WTC11 (cell line): ENCODE measurements around the gene ZNF229. TPM values are rescaled to one million over a fixed set of nuclear protein-coding genes. Genes with fewer than 3 reads are reported as not detected.

Experiments
- ATAC-seq: fragments of 200-7000 bp; cut with Tn5 transposase; 2 replicates; pipeline ENCODE4 v1.10.0; 2021; ENCODE audit warnings: mild to moderate bottlenecking, moderate library complexity
- CTCF ChIA-PET: fragments of 300-600 bp; sonication (Branson Sonifier 250); formaldehyde crosslinking; loops from one replicate; lab custom pipeline; 2021; ENCODE audit warnings: antibody characterized with exemption; lab: Charles Lee
- POLR2A ChIA-PET: fragments of 350-600 bp; sonication (Branson Sonifier 250); formaldehyde crosslinking; loops from one replicate; lab custom pipeline; 2021; ENCODE audit warnings: antibody characterized with exemption; lab: Charles Lee
- DNase-seq: peaks from one replicate; pipeline ENCODE4 v3.0.0; 2021; ENCODE audit warnings: low spot score
- H3K27ac Mint-ChIP-seq: 2 replicates; pipeline ENCODE4 v1.8.0; 2021; ENCODE audit warnings: mixed read lengths
- H3K27me3 Mint-ChIP-seq: 2 replicates; pipeline ENCODE4 v1.8.0; 2021; ENCODE audit warnings: low read depth, mild to moderate bottlenecking, moderate library complexity, mixed read lengths
- H3K36me3 Mint-ChIP-seq: 2 replicates; pipeline ENCODE4 v1.8.0; 2021; ENCODE audit warnings: mixed read lengths
- H3K4me1 Mint-ChIP-seq: 2 replicates; pipeline ENCODE4 v1.8.0; 2022; ENCODE audit warnings: mixed read lengths
- H3K4me3 Mint-ChIP-seq: 2 replicates; pipeline ENCODE4 v1.8.0; 2021; ENCODE audit warnings: mild to moderate bottlenecking, moderate library complexity, mixed read lengths
- H3K9me3 Mint-ChIP-seq: 2 replicates; pipeline ENCODE4 v1.8.0; 2021; ENCODE audit warnings: mixed read lengths
- CBFB ChIP-seq: sonication (generic); formaldehyde crosslinking; IDR thresholded peaks from 2 replicates; pipeline ENCODE4 v1.8.1; 2022; ENCODE audit warnings: mild to moderate bottlenecking, low read depth, missing genetic modification reagents
- CREB1 ChIP-seq: sonication (generic); formaldehyde crosslinking; IDR thresholded peaks from 2 replicates; pipeline ENCODE4 v1.8.0; 2023; ENCODE audit warnings: mild to moderate bottlenecking, missing genetic modification reagents
- E2F5 ChIP-seq: sonication (generic); formaldehyde crosslinking; IDR thresholded peaks from 2 replicates; pipeline ENCODE4 v1.8.1; 2022; ENCODE audit warnings: mild to moderate bottlenecking, moderate library complexity, missing genetic modification reagents
- FOXP4 ChIP-seq: sonication (generic); formaldehyde crosslinking; IDR thresholded peaks from 2 replicates; pipeline ENCODE4 v1.8.0; 2022; ENCODE audit warnings: mild to moderate bottlenecking, missing genetic modification reagents
- GRHL2 ChIP-seq: fragments of 250-450 bp; sonication (Bioruptor Pico); IDR thresholded peaks from 2 replicates; pipeline ENCODE4 v1.8.0; 2022; ENCODE audit warnings: mild to moderate bottlenecking, moderate library complexity; ENCODE audit not compliant: insufficient replicate concordance, severe bottlenecking
- JAZF1 ChIP-seq: fragments of 250-450 bp; sonication (Bioruptor Pico); IDR thresholded peaks from 2 replicates; pipeline ENCODE4 v1.9.0; 2021; ENCODE audit warnings: moderate library complexity, mild to moderate bottlenecking, inconsistent platforms
- JUN ChIP-seq: sonication (generic); formaldehyde crosslinking; IDR thresholded peaks from 2 replicates; pipeline ENCODE4 v1.8.0; 2023; ENCODE audit warnings: mild to moderate bottlenecking, missing genetic modification reagents
- KAT7 ChIP-seq: sonication (generic); formaldehyde crosslinking; IDR thresholded peaks from 2 replicates; pipeline ENCODE4 v1.8.1; 2023; ENCODE audit warnings: missing genetic modification reagents, mild to moderate bottlenecking, borderline replicate concordance
- OVOL2 ChIP-seq: fragments of 250-450 bp; sonication (Bioruptor Pico); IDR thresholded peaks from 2 replicates; pipeline ENCODE4 v1.9.0; 2021; ENCODE audit warnings: mild to moderate bottlenecking, borderline replicate concordance
- SMAD4 ChIP-seq: sonication (generic); formaldehyde crosslinking; IDR thresholded peaks from 2 replicates; pipeline ENCODE4 v1.8.0; 2022; ENCODE audit warnings: mild to moderate bottlenecking, missing genetic modification reagents
- TEAD1 ChIP-seq: sonication (generic); formaldehyde crosslinking; IDR thresholded peaks from 2 replicates; pipeline ENCODE4 v1.8.0; 2022; ENCODE audit warnings: mild to moderate bottlenecking, missing genetic modification reagents
- USF1 ChIP-seq: sonication (generic); formaldehyde crosslinking; IDR thresholded peaks from 2 replicates; pipeline ENCODE4 v1.8.0; 2022; ENCODE audit warnings: mild to moderate bottlenecking, missing genetic modification reagents
- ZNF138 ChIP-seq: sonication (generic); formaldehyde crosslinking; conservative IDR thresholded peaks from 2 replicates; pipeline ENCODE4 v1.8.1; 2022; ENCODE audit warnings: mild to moderate bottlenecking, moderate library complexity, missing genetic modification reagents
- ZNF671 ChIP-seq: fragments of 250-450 bp; sonication (Bioruptor Pico); IDR thresholded peaks from 2 replicates; pipeline ENCODE4 v1.8.0; 2021; ENCODE audit warnings: mild to moderate bottlenecking
- total RNA-seq: library from RNA; stranded (reverse); gene quantifications from 3 replicates; pipeline ENCODE4 v1.2.3, GENCODE V29; 2021
- TF ChIP-seq, protein P1 (sequence below): sonication (generic); formaldehyde crosslinking; IDR thresholded peaks from 2 replicates; pipeline ENCODE4 v1.8.0; 2022; ENCODE audit warnings: mild to moderate bottlenecking, missing genetic modification reagents
- TF ChIP-seq, protein P2 (sequence below): fragments of 250-450 bp; sonication (Bioruptor Pico); conservative IDR thresholded peaks from 2 replicates; pipeline ENCODE4 v1.9.0; 2021; ENCODE audit warnings: mild to moderate bottlenecking
- TF ChIP-seq, protein P3 (sequence below): sonication (generic); formaldehyde crosslinking; IDR thresholded peaks from 2 replicates; pipeline ENCODE4 v1.8.1; 2022; ENCODE audit warnings: mild to moderate bottlenecking, missing genetic modification reagents, moderate library complexity, borderline replicate concordance
- TF ChIP-seq, protein P4 (sequence below): sonication (generic); formaldehyde crosslinking; IDR thresholded peaks from 2 replicates; pipeline ENCODE4 v1.8.1; 2022; ENCODE audit warnings: low read depth, missing genetic modification reagents, borderline replicate concordance
- TF ChIP-seq, protein P5 (sequence below): sonication (generic); formaldehyde crosslinking; IDR thresholded peaks from 2 replicates; pipeline ENCODE4 v1.8.1; 2023; ENCODE audit warnings: mild to moderate bottlenecking, moderate library complexity, missing genetic modification reagents
- TF ChIP-seq, protein P6 (sequence below): fragments of 250-450 bp; sonication (Bioruptor Pico); IDR thresholded peaks from 2 replicates; pipeline ENCODE4 v1.9.0; 2021; ENCODE audit warnings: mild to moderate bottlenecking

Gene ZNF229
- total RNA-seq, 1 experiment from 2014 or later = 2.4 TPM

DNA sequence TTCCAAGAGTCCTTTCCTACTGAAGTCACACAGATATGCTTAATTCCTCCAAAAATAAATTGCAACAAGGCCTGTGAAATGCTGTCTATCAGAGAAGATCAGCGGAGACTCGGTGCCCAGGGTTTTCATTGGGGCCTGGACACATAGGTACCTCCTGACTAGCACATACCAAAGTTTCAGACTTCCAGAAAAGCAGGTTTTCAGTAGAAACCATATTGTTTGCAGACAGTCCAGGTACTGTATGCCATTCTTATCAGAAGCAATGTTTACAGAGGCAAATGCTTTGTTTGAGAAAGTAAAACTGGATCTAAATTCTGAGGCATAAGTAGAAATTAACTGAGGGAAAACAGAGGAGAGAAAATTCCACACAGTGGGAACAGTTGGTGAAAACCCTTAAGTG is 12.8 kb downstream of the ZNF229 start:
- TF ChIP-seq ZNF138 = no peak
- TF ChIP-seq ZNF671 (CRISPR knock-in tag) = no peak
- TF ChIP-seq SMAD4 (CRISPR knock-in tag) = no peak
- TF ChIP-seq CBFB (CRISPR knock-in tag) = no peak
- TF ChIP-seq TEAD1 (CRISPR knock-in tag) = no peak
- TF ChIP-seq E2F5 (CRISPR knock-in tag) = no peak
- no peak for TF ChIP-seq CREB1 (CRISPR knock-in tag)
- no peak for TF ChIP-seq FOXP4
- TF ChIP-seq, protein P1, sequence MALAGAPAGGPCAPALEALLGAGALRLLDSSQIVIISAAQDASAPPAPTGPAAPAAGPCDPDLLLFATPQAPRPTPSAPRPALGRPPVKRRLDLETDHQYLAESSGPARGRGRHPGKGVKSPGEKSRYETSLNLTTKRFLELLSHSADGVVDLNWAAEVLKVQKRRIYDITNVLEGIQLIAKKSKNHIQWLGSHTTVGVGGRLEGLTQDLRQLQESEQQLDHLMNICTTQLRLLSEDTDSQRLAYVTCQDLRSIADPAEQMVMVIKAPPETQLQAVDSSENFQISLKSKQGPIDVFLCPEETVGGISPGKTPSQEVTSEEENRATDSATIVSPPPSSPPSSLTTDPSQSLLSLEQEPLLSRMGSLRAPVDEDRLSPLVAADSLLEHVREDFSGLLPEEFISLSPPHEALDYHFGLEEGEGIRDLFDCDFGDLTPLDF (CRISPR knock-in tag) = no peak
- no peak for TF ChIP-seq JAZF1
- TF ChIP-seq USF1 (CRISPR knock-in tag) = no peak
- TF ChIP-seq OVOL2 (CRISPR knock-in tag) = no peak
- TF ChIP-seq, protein P2, sequence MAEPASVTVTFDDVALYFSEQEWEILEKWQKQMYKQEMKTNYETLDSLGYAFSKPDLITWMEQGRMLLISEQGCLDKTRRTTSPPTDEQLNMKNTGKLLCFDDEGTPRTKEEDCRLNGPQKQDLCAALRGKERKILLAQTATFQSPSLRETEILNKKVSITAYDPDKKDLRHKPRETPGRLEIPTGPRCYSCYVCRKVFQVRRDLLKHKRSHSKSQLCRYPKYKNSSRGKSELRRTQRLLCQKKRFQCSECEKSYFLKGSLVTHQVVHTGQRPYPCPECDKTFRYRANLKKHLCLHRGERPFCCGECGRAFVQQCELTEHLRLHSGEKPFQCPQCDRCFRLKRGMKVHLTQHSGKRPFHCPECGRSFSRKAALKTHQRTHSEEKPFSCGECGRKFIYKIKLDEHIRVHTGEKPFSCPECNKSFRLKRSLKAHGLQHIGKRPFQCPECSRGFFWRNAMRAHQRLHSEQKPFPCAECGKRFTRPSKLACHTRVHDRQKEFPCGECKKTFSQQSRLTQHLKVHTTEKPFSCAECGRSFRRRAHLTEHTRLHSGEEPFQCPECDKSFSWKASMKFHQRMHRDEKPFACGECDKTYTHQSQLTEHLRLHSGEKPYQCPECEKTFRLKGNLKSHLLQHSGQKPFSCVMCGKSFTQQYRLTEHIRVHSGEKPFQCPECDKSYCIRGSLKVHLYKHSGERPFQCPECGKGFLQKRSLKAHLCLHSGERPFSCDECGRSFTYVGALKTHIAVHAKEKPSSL = no peak
- no peak for TF ChIP-seq KAT7 (CRISPR knock-in tag)
- TF ChIP-seq, protein P3, sequence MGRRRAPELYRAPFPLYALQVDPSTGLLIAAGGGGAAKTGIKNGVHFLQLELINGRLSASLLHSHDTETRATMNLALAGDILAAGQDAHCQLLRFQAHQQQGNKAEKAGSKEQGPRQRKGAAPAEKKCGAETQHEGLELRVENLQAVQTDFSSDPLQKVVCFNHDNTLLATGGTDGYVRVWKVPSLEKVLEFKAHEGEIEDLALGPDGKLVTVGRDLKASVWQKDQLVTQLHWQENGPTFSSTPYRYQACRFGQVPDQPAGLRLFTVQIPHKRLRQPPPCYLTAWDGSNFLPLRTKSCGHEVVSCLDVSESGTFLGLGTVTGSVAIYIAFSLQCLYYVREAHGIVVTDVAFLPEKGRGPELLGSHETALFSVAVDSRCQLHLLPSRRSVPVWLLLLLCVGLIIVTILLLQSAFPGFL (CRISPR knock-in tag) = no peak
- TF ChIP-seq, protein P4, sequence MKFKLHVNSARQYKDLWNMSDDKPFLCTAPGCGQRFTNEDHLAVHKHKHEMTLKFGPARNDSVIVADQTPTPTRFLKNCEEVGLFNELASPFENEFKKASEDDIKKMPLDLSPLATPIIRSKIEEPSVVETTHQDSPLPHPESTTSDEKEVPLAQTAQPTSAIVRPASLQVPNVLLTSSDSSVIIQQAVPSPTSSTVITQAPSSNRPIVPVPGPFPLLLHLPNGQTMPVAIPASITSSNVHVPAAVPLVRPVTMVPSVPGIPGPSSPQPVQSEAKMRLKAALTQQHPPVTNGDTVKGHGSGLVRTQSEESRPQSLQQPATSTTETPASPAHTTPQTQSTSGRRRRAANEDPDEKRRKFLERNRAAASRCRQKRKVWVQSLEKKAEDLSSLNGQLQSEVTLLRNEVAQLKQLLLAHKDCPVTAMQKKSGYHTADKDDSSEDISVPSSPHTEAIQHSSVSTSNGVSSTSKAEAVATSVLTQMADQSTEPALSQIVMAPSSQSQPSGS = no peak
- TF ChIP-seq, protein P5, sequence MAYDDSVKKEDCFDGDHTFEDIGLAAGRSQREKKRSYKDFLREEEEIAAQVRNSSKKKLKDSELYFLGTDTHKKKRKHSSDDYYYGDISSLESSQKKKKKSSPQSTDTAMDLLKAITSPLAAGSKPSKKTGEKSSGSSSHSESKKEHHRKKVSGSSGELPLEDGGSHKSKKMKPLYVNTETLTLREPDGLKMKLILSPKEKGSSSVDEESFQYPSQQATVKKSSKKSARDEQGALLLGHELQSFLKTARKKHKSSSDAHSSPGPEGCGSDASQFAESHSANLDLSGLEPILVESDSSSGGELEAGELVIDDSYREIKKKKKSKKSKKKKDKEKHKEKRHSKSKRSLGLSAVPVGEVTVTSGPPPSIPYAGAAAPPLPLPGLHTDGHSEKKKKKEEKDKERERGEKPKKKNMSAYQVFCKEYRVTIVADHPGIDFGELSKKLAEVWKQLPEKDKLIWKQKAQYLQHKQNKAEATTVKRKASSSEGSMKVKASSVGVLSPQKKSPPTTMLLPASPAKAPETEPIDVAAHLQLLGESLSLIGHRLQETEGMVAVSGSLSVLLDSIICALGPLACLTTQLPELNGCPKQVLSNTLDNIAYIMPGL (CRISPR knock-in tag) = no peak
- TF ChIP-seq, protein P6, sequence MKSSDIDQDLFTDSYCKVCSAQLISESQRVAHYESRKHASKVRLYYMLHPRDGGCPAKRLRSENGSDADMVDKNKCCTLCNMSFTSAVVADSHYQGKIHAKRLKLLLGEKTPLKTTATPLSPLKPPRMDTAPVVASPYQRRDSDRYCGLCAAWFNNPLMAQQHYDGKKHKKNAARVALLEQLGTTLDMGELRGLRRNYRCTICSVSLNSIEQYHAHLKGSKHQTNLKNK (CRISPR knock-in tag) = no peak
- no peak for TF ChIP-seq GRHL2 (CRISPR knock-in tag)
- no peak for TF ChIP-seq JUN (CRISPR knock-in tag)
- Mint-ChIP-seq H3K27me3 (peaks cover 6% of the 10 kb centered on the region), H3K4me3 (no peak overlapping the region), H3K27ac (no peak overlapping the region), H3K4me1 (no peaks in the 10 kb centered on the region), H3K36me3 (peaks cover 67% of the 10 kb centered on the region), H3K9me3 (peaks cover 79% of the 10 kb centered on the region)
- DNase-seq = no peak
- POLR2A ChIA-PET = no interaction called here
- CTCF ChIA-PET = no interaction called here
- no peak for ATAC-seq
